Islet precursor cell (in vitro differentiated cells): ENCODE measurements around the gene FBXL7.

Source experiments
- DNase-seq: peaks from one replicate; pipeline ENCODE4 v3.0.0-alpha.2; 2018

The FBXL7 gene

GRCh38 chr5:15585128-15585527, 85.1 kb downstream of the FBXL7 start:
- no peak for DNase-seq

GRCh38 chr5:15585841-15586591, 86.0 kb downstream of the FBXL7 start:
- no peak for DNase-seq

GRCh38 chr5:15587916-15588315, 87.9 kb downstream of the FBXL7 start:
- no peak for DNase-seq

- DNase-seq = no peak
Observed at GRCh38 chr5:15592728-15593127, 92.7 kb downstream of the FBXL7 start.

GRCh38 chr5:15594977-15595568, 95.1 kb downstream of the FBXL7 start:
- no peak for DNase-seq

- DNase-seq = no peak
Observed at GRCh38 chr5:15595929-15596328, 95.9 kb downstream of the FBXL7 start.

- no peak for DNase-seq
Observed at GRCh38 chr5:15596936-15597335, 97.0 kb downstream of the FBXL7 start.

GRCh38 chr5:15597804-15598203, 97.8 kb downstream of the FBXL7 start:
- DNase-seq = no peak

GRCh38 chr5:15598294-15598902, 98.4 kb downstream of the FBXL7 start:
- no peak for DNase-seq

- DNase-seq = no peak
Observed at GRCh38 chr5:15600035-15600434, 100.1 kb downstream of the FBXL7 start.

- no peak for DNase-seq
Observed at GRCh38 chr5:15601274-15601673, 101.3 kb downstream of the FBXL7 start.

GRCh38 chr5:15601853-15602252, 101.9 kb downstream of the FBXL7 start:
- no peak for DNase-seq

- no peak for DNase-seq
Observed at GRCh38 chr5:15604986-15605385, 105.0 kb downstream of the FBXL7 start.

GRCh38 chr5:15606197-15606596, 106.2 kb downstream of the FBXL7 start:
- DNase-seq = no peak

- no peak for DNase-seq
Observed at GRCh38 chr5:15607076-15607475, 107.1 kb downstream of the FBXL7 start.

- no peak for DNase-seq
Observed at GRCh38 chr5:15609076-15609725, 109.2 kb downstream of the FBXL7 start.

- no peak for DNase-seq
Observed at GRCh38 chr5:15610216-15610615, 110.2 kb downstream of the FBXL7 start.

GRCh38 chr5:15611008-15611407, 111.0 kb downstream of the FBXL7 start:
- no peak for DNase-seq

GRCh38 chr5:15612915-15613635, 113.1 kb downstream of the FBXL7 start:
- DNase-seq = no peak

- no peak for DNase-seq
Observed at GRCh38 chr5:15614679-15615078, 114.7 kb downstream of the FBXL7 start.

GRCh38 chr5:15615859-15616258, 115.9 kb downstream of the FBXL7 start:
- DNase-seq = no peak

GRCh38 chr5:15618938-15619337, 119.0 kb downstream of the FBXL7 start:
- DNase-seq = no peak

GRCh38 chr5:15620501-15620900, 120.5 kb downstream of the FBXL7 start:
- no peak for DNase-seq
